Adipocyte (in vitro differentiated cells): ENCODE measurements around the gene DNAH11.

ENCODE experiments used
- DNase-seq: peaks from one replicate; pipeline ENCODE4 v3.0.0-alpha.2; 2015; ENCODE audit warnings: low read depth
- H3K27me3 ChIP-seq: replicated peaks from 2 replicates; pipeline ENCODE4 v1.7.0; 2013; ENCODE audit warnings: mild to moderate bottlenecking, low read length, moderate library complexity; ENCODE audit not compliant: control insufficient read depth, insufficient read depth
- H3K36me3 ChIP-seq: 2 replicates; pipeline ENCODE4 v1.7.0; 2013; ENCODE audit warnings: low read length, mild to moderate bottlenecking, moderate library complexity; ENCODE audit not compliant: control insufficient read depth, insufficient read depth, severe bottlenecking
- H3K4me1 ChIP-seq: 2 replicates; pipeline ENCODE4 v1.7.0; 2013; ENCODE audit warnings: mild to moderate bottlenecking, low read length, moderate library complexity; ENCODE audit not compliant: control insufficient read depth, insufficient read depth
- H3K4me3 ChIP-seq: 2 replicates; pipeline ENCODE4 v1.7.0; 2013; ENCODE audit warnings: mild to moderate bottlenecking, low read length, moderate library complexity
- H3K9ac ChIP-seq: 2 replicates; pipeline ENCODE4 v1.7.0; 2013; ENCODE audit warnings: mild to moderate bottlenecking, low read length, moderate library complexity
- H3K9me3 ChIP-seq: 2 replicates; pipeline ENCODE4 v1.7.0; 2013; ENCODE audit warnings: mild to moderate bottlenecking, low read length, moderate library complexity; ENCODE audit not compliant: control insufficient read depth

The DNAH11 gene

DNA sequence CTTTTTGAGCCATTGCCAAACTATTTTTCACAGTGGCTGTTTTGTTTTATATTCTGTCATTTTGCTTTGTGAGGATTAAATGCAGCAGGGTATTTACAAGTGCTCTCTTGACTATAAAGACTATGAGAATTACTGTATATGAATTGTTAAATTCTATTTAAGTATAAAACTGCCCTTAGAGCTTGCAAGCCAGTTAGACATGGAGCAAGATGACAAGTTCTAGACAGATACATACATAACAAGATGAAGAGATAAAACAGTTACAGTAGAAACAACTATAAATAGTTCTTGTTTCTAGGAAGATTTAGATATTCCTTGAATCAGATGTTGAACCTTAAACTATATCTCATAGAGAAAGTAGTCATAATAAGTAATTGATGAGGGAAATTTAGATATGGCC, 60.6 kb downstream of the DNAH11 start:
- no peak overlapping the region for H3K4me3 ChIP-seq

DNA sequence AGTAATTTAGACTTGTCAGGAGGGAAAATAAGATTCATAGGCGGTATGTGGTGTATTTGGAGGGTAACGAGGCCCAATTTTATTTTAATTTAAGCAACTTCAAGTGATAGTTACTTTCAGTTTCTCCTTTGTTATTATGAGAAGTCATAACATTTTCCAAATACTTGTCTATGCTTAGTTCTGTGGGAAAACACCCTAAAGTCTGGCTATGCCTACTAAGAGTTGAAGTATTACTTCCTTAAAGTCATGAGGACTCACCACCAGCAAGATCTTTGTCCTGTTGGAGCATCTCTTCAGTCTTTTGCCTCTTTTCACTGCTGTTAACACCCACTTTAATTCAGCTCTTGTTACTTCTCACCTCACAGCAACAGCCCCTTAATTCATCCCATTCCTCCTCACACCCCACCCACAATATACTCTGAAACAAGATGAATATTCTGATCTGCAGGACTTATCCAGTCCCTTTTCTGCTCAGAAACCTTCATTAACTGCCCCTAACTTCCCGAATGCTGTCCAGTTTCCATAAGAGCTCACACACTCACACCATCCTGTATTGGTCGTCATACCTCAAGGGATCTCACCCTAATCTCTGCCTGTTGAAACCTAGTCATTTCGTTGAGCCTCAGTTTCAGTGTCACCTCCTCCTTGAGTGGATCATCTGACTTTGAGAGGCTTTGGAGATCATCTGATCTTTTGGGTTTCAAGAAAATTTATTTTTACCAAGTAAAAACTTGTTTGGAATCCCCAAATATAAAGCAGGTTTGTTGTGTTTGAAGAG, 61.3 kb downstream of the DNAH11 start:
- DNase-seq: peak; percentile 41
- no peak overlapping the region for H3K9ac ChIP-seq
- no peaks in the 10 kb centered on the region for H3K27me3 ChIP-seq
- no peak overlapping the region for H3K4me3 ChIP-seq
- no peaks in the 10 kb centered on the region for H3K36me3 ChIP-seq
- H3K4me1 ChIP-seq: no peaks in the 10 kb centered on the region
- no peaks in the 10 kb centered on the region for H3K9me3 ChIP-seq

More for the DNA sequence above, 60.6 kb downstream of the DNAH11 start:
- no peaks in the 10 kb centered on the region for H3K4me1 ChIP-seq
- peak; percentile 8 for DNase-seq
- no peaks in the 10 kb centered on the region for H3K9me3 ChIP-seq
- H3K9ac ChIP-seq: no peak overlapping the region
- H3K36me3 ChIP-seq: no peaks in the 10 kb centered on the region
- no peaks in the 10 kb centered on the region for H3K27me3 ChIP-seq

DNA sequence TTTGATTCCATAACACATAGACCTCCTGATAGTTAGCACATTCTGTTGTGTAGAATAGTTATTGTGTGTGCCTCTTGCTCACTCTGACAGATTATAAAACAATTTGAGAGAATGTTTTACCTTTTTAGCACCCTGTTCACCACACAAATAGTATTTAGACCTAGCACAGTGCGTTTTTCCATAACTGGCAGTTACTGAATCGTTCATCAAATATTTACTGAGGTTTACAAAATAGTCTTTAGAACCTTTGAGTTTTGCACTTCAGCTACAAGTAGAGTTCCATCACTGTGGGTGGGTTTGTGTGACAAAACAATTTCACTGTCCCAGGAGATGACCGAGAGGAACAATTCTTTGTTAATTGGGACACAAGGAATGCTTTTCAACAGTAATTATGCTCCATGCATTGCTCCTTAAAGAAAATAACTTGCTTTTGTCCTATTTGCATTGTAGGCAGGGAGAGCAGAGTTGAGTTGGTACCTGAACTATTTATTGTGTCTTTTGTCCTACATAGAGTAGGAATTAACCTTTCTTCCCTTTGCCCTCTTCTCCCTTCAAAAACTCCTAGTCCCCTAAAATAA, 62.3 kb downstream of the DNAH11 start:
- no peaks in the 10 kb centered on the region for H3K36me3 ChIP-seq
- no peaks in the 10 kb centered on the region for H3K9me3 ChIP-seq
- no peak for DNase-seq
- no peak overlapping the region for H3K9ac ChIP-seq
- no peaks in the 10 kb centered on the region for H3K4me1 ChIP-seq
- no peaks in the 10 kb centered on the region for H3K27me3 ChIP-seq
- no peak overlapping the region for H3K4me3 ChIP-seq

DNA sequence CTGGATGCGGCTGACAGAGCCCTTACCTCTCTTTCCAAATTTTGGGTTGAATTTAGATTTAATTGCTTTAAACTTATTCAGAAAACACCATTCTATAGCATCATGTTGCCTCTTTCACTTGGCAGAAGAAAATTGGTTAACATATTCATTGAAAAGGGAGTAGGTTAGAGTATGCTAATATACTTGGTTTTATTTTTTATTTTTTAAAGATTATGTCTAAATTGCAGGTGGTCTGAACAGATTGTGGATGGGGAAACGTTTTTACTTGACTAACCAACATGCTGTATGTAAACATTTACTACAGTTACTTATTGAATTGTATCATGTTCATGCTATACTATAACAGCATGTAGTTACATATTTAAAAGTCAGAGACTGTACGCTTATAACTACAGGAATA, 65.6 kb downstream of the DNAH11 start:
- no peaks in the 10 kb centered on the region for H3K36me3 ChIP-seq
- no peak for DNase-seq
- no peak overlapping the region for H3K9ac ChIP-seq
- no peaks in the 10 kb centered on the region for H3K27me3 ChIP-seq
- no peaks in the 10 kb centered on the region for H3K4me1 ChIP-seq
- H3K4me3 ChIP-seq: no peak overlapping the region
- H3K9me3 ChIP-seq: no peaks in the 10 kb centered on the region

DNA sequence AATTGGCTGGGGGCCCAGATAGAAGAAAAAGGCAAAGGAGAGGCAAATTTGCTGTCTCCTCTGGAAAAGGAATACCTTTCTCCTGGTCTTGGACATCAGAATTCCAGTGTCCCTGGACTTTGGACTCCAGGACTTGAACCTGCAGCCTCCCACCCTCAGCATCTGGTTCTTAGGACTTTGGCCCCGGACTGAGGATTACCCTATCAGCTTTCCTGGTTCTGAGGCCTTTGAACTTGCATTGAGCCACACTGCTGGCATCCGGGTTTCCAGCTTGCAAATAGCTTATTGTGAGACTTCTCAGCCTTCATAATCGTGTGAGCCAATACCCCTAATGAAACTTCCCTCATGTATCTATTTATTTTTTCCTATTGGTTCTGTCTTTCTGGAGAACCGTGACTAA, 68.3 kb downstream of the DNAH11 start:
- no peaks in the 10 kb centered on the region for H3K9me3 ChIP-seq
- no peak for DNase-seq
- H3K9ac ChIP-seq: no peak overlapping the region
- no peaks in the 10 kb centered on the region for H3K27me3 ChIP-seq
- no peaks in the 10 kb centered on the region for H3K36me3 ChIP-seq
- H3K4me3 ChIP-seq: no peak overlapping the region
- H3K4me1 ChIP-seq: no peaks in the 10 kb centered on the region

DNA sequence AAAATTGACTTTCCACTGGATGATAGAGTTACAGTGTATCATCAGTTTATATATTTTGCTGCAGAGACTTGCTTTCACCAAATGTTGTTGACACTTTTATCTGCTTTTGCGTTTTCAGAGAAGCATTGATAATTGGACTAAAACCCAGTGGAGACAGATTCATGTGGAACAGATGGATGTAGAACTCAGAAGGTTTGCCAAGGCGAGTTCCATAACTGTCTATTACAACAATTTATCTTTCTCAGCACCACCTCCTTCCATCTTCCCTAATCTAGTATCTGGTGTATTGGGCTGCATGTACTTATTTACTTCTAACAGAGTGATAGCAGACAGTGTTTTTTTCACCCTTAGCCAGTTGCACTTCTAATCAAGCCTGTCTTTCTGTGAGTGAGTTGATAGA, 73.3 kb downstream of the DNAH11 start:
- H3K27me3 ChIP-seq: no peaks in the 10 kb centered on the region
- no peaks in the 10 kb centered on the region for H3K36me3 ChIP-seq
- no peak for DNase-seq
- H3K4me1 ChIP-seq: peaks cover 14% of the 10 kb centered on the region
- H3K4me3 ChIP-seq: no peak overlapping the region
- H3K9me3 ChIP-seq: no peaks in the 10 kb centered on the region
- no peak overlapping the region for H3K9ac ChIP-seq

DNA sequence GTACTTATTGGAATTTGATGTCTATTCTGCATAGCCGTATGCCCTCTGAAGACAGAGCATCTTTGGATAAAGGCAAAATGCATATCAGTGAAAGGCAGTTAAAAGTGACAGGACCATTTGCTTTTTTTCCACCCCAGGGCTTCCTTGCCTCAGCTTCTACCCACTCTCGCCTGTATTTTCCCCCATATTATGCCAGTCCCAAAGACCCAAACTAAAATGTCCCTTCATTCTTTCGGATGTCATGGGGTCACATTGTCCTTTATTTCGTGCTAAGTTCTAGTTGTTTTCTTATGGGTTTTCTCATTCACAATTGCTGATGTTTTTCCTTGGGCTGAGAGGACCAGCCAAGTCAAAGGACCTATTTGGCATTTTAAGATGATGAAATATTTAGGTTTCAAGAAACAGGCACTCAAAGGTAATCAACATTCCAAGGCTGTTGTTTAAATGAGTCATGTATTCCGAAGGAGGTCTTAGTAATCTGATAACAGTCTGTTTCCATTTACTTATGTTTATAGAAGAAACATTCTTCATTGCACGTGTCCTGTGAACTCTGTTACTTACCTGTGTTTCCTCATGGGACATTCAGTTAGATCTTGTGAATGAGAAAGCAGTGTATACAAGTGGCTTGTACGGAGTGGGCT, 74.1 kb downstream of the DNAH11 start:
- Histone ChIP-seq H3K4me1 (peaks cover 14% of the 10 kb centered on the region), H3K9ac (no peak overlapping the region), H3K4me3 (no peak overlapping the region), H3K36me3 (no peaks in the 10 kb centered on the region), H3K27me3 (no peaks in the 10 kb centered on the region), H3K9me3 (no peaks in the 10 kb centered on the region)
- peak; percentile 69 for DNase-seq

DNA sequence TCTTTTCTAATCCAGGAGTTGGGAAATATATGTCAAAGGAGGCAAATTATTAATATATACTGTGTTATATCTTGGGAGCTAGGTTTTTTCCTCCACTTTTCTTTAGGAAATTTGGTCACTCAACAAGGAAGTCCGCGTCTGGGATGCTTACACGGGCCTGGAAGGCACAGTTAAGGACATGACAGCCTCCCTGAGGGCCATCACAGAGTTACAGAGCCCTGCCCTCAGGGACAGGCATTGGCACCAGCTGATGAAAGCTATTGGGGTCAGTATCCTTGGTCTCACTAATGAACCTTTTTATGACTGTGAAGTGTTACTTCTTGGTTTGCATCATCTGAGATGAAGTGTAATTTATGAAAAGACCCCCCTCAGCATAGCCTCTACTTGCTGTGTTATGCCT, 74.7 kb downstream of the DNAH11 start:
- Histone ChIP-seq H3K9ac (no peak overlapping the region), H3K27me3 (no peaks in the 10 kb centered on the region)
- no peak for DNase-seq

DNA sequence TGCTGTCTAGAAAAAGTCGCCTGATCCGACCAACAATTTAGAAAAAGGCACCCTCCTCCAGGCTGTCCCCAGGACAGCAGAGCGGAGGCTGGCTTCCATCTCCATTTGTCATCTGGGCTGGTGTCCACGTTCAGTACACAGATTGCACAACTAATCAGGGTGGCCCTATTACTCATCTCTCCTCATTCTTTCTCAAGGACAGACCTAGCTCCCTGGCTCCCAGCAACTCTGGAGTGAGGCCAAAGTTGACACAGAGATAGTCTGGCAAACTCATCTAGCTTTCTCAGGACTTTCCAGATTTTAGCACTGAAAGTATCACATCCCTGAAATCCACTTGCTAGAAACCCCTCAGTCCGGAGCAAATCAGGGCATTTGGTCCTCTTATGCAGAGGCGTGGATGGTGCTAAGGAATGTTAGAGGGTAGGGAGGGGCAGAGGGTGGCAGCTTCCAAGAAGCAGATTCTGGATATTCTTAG, 75.1 kb downstream of the DNAH11 start:
- Histone ChIP-seq H3K9me3 (no peaks in the 10 kb centered on the region), H3K4me1 (peaks cover 14% of the 10 kb centered on the region), H3K4me3 (peak overlapping the region; percentile 24), H3K27me3 (no peaks in the 10 kb centered on the region), H3K36me3 (no peaks in the 10 kb centered on the region), H3K9ac (no peak overlapping the region)
- DNase-seq: peak; percentile 96

More for the DNA sequence above, 74.7 kb downstream of the DNAH11 start:
- no peak overlapping the region for H3K4me3 ChIP-seq
- H3K9me3 ChIP-seq: no peaks in the 10 kb centered on the region
- H3K4me1 ChIP-seq: peaks cover 14% of the 10 kb centered on the region
- H3K36me3 ChIP-seq: no peaks in the 10 kb centered on the region

DNA sequence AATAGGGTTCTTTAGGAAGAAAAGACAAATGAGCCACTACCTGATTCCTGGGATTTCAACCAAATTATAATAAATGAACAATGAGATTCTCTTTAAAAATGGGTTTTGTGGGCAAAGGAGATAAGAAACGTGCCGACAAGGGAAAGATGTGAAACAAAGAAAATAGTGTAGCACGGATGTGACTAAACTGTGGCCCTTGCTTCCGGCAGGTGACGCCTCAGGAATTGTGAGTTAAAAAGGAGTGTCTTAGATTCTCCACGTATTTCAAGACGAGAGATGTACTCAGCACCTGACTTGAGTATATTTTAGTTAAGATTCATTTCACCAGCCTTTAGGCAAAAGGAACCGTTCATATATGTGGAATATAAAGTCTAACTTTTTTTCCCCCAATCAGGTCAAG, 75.9 kb downstream of the DNAH11 start:
- H3K9me3 ChIP-seq: no peaks in the 10 kb centered on the region
- H3K9ac ChIP-seq: no peak overlapping the region
- no peak overlapping the region for H3K4me3 ChIP-seq
- H3K27me3 ChIP-seq: no peaks in the 10 kb centered on the region
- no peak for DNase-seq
- H3K36me3 ChIP-seq: no peaks in the 10 kb centered on the region
- peaks cover 14% of the 10 kb centered on the region for H3K4me1 ChIP-seq

DNA sequence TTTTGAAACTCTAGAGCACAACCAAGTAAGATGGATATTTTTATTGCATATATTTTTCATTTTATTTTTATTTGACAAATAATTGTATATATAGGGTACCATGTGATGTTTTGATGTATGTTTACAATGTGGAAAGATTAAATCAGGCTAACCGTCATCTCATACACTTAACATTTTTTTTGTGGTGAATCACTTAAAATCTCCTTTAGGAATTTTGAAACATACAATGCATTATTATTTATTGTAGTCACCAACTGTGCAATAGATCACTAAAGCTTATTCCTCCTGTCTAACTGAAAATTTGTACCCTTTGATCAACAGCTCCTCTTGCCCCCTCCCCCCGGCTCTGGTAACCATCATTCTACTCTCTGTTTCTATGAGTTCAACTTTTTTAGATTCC, 77.2 kb downstream of the DNAH11 start:
- peak; percentile 46 for DNase-seq
- no peak overlapping the region for H3K4me3 ChIP-seq

More for the DNA sequence above, 77.2 kb downstream of the DNAH11 start:
- no peaks in the 10 kb centered on the region for H3K36me3 ChIP-seq
- H3K9ac ChIP-seq: no peak overlapping the region
- no peaks in the 10 kb centered on the region for H3K9me3 ChIP-seq
- no peaks in the 10 kb centered on the region for H3K27me3 ChIP-seq
- peaks cover 14% of the 10 kb centered on the region for H3K4me1 ChIP-seq
